Activated CD8-positive, alpha-beta memory T cell treated with anti-CD3 and anti-CD28 coated beads for 4 hours (primary cell): ENCODE results near the gene C11orf91.
"Not testable (repeated sequence)": the region's sequence is repeated elsewhere in the genome, so short reads cannot be mapped to it uniquely, and the experiment has no call there.

Experiments used
- DNase-seq, 2 donors: peaks; one replicate each; pipeline ENCODE4 v3.0.0-alpha.2; 2020; ENCODE audit warnings: low read depth in 2 of 2

Gene C11orf91

GRCh38 chr11:33696931-33697638 lies 3.5 kb downstream of the C11orf91 start:
- no peak for DNase-seq

GRCh38 chr11:33696411-33696810 lies 4.2 kb downstream of the C11orf91 start:
- DNase-seq: no peak

- DNase-seq: no peak
Observed at GRCh38 chr11:33695051-33695566, 5.5 kb downstream of the C11orf91 start.

GRCh38 chr11:33694346-33695050 lies 6.1 kb downstream of the C11orf91 start:
- no peak for DNase-seq

- no peak for DNase-seq
Observed at GRCh38 chr11:33692541-33692940, 8.1 kb downstream of the C11orf91 start.

- DNase-seq: no peak
Observed at GRCh38 chr11:33692013-33692504, 8.6 kb downstream of the C11orf91 start.

GRCh38 chr11:33691066-33691864 lies 9.4 kb downstream of the C11orf91 start:
- DNase-seq: no peak

- DNase-seq: no peak
Observed at GRCh38 chr11:33690290-33691065, 10.1 kb downstream of the C11orf91 start.

GRCh38 chr11:33689501-33689900 lies 11.1 kb downstream of the C11orf91 start:
- DNase-seq: no peak

GRCh38 chr11:33689085-33689484 lies 11.5 kb downstream of the C11orf91 start:
- DNase-seq: no peak

- no peak for DNase-seq
Observed at GRCh38 chr11:33687733-33688479, 12.7 kb downstream of the C11orf91 start.

- no peak for DNase-seq
Observed at GRCh38 chr11:33685082-33685481, 15.5 kb downstream of the C11orf91 start.

- no peak for DNase-seq
Observed at GRCh38 chr11:33684003-33684706, 16.5 kb downstream of the C11orf91 start.

GRCh38 chr11:33682446-33682845 lies 18.2 kb downstream of the C11orf91 start:
- no peak for DNase-seq

- DNase-seq: no peak
Observed at GRCh38 chr11:33682019-33682418, 18.6 kb downstream of the C11orf91 start.

- not testable (repeated sequence) for DNase-seq
Observed at GRCh38 chr11:33678616-33679015, 22.0 kb downstream of the C11orf91 start.

- DNase-seq: no peak
Observed at GRCh38 chr11:33674035-33674814, 26.4 kb downstream of the C11orf91 start.

- DNase-seq: no peak
Observed at GRCh38 chr11:33672273-33672672, 28.4 kb downstream of the C11orf91 start.
